Sigmoid colon (tissue), 7 donors: ENCODE measurements around the gene DCK. TPM values are rescaled to one million over a fixed set of nuclear protein-coding genes. Genes with fewer than 3 reads are reported as not detected.
"Not testable (repeated sequence)": the region's sequence is repeated elsewhere in the genome, so short reads cannot be mapped to it uniquely, and the experiment has no call there.

Source experiments
- DNase-seq: peaks from one replicate; pipeline ENCODE4 v3.0.0-alpha.2; 2019
- H3K27ac ChIP-seq, 4 donors: fragments of 200-600 bp; sonication (generic); one replicate each; pipeline ENCODE4 v1.5.1; 2016 to 2019; ENCODE audit warnings: mild to moderate bottlenecking in 1 of 4
- H3K27me3 ChIP-seq, 3 donors: fragments of 200-600 bp; sonication (generic); one replicate each; pipeline ENCODE4 v1.5.1; 2019; ENCODE audit warnings: mild to moderate bottlenecking in 1 of 3
- H3K36me3 ChIP-seq, 4 donors: fragments of 200-600 bp; sonication (generic); one replicate each; pipeline ENCODE4 v1.5.1; 2016 to 2019
- H3K4me1 ChIP-seq, 4 donors: fragments of 200-600 bp; sonication (generic); one replicate each; pipeline ENCODE4 v1.5.1; 2017 to 2019
- H3K4me3 ChIP-seq, 4 donors: fragments of 200-600 bp; sonication (generic); one replicate each; pipeline ENCODE4 v1.5.1; 2017 to 2019; ENCODE audit warnings: mild to moderate bottlenecking in 2 of 4, moderate library complexity in 1 of 4
- H3K9me3 ChIP-seq, 4 donors: fragments of 200-600 bp in 3 of 4; sonication (generic) in 3 of 4; one replicate each; pipeline versions ENCODE4 v1.5.1 to v1.6.1; 2013 to 2019
- CTCF ChIP-seq, 4 experiments: fragments of 450-650 bp in 3 of 4; fragments of 200-600 bp in 1 of 4; IDR thresholded peaks; one replicate each; pipeline ENCODE4 v1.5.1; 2016 to 2019; ENCODE audit warnings: antibody characterized with exemption in 4 of 4, mild to moderate bottlenecking in 3 of 4, moderate library complexity in 2 of 4
- EP300 ChIP-seq, 4 donors: sonication (generic); formaldehyde crosslinking; IDR thresholded peaks; one replicate each; pipeline ENCODE4 v1.6.1; 2017; ENCODE audit warnings: antibody characterized with exemption in 4 of 4
- POLR2A ChIP-seq, 2 donors: fragments of 450-650 bp; IDR thresholded peaks; one replicate each; pipeline ENCODE4 v1.6.1; 2016; ENCODE audit warnings: antibody characterized with exemption in 2 of 2, mild to moderate bottlenecking in 2 of 2, moderate library complexity in 2 of 2
- POLR2AphosphoS5 ChIP-seq, 4 donors: sonication (generic); formaldehyde crosslinking; IDR thresholded peaks; one replicate each; pipeline ENCODE4 v1.6.1; 2017; ENCODE audit warnings: antibody characterized with exemption in 4 of 4
- WGBS, 2 donors: extraction: QIAGEN DNeasy Blood & Tissue Kit; methylation state at CpG; one replicate each; pipeline ENCODE4 v1.1.7; 2013; 5-methylcytosine and 5-hydroxymethylcytosine counted together
- intact Hi-C: fragments of 100-400 bp; cut with DNase I; formaldehyde crosslinking; loops from one replicate; pipeline ENCODE4 v1.15.1; 2023
- polyA plus RNA-seq, 3 donors: library from polyadenylated mRNA; stranded (reverse); fragments of 200-250 nt; gene quantifications; one replicate each; pipeline ENCODE4 v1.2.3, GENCODE V29; 2013
- total RNA-seq, 4 donors: library from RNA; depleted of rRNA; stranded (reverse); fragments of >200 nt; gene quantifications; one replicate each; pipeline ENCODE4 v1.1.0, GENCODE V29; 2016
- donor health status: healthy with polysubstance abuse.
- donor health status: Bipolar disorder and iron deficiency.
- donor health status: healthy.

DCK gene
- total and polyA plus RNA-seq, 7 donors = 10.0 to 26.0 (median 17.3) TPM

GRCh38 chr4:71049395-71049794 is 55.9 kb downstream of the DCK start:
- H3K9me3 ChIP-seq = no peaks in the 10 kb centered on the region
- H3K27ac ChIP-seq = no peak overlapping the region
- no peak for DNase-seq
- intact Hi-C loops = no loop called here
- TF ChIP-seq EP300 (IDR thresholded peaks at IDR 0.05) = no peak
- TF ChIP-seq CTCF (IDR thresholded peaks at IDR 0.05) = no peak
- no peak for TF ChIP-seq POLR2A (IDR thresholded peaks at IDR 0.05)
- no peak for TF ChIP-seq POLR2AphosphoS5 (IDR thresholded peaks at IDR 0.05)
- no peaks in the 10 kb centered on the region for H3K27me3 ChIP-seq
- 84 to 85% methylated on average over 5 of the region's 5 CpGs for WGBS, 2 donors
- no peak overlapping the region for H3K4me3 ChIP-seq
- H3K4me1 ChIP-seq = no peaks in the 10 kb centered on the region
- no peaks in the 10 kb centered on the region for H3K36me3 ChIP-seq

- intact Hi-C loops = no loop called here
- no peak overlapping the region for H3K27ac ChIP-seq
- H3K9me3 ChIP-seq = no peaks in the 10 kb centered on the region
- H3K27me3 ChIP-seq = no peaks in the 10 kb centered on the region
- no peak for TF ChIP-seq EP300 (IDR thresholded peaks at IDR 0.05)
- TF ChIP-seq CTCF (IDR thresholded peaks at IDR 0.05) = no peak
- no peak for TF ChIP-seq POLR2AphosphoS5 (IDR thresholded peaks at IDR 0.05)
- no peak for TF ChIP-seq POLR2A (IDR thresholded peaks at IDR 0.05)
- no peak overlapping the region for H3K4me3 ChIP-seq
- 97% methylated on average over 1 of the region's 1 CpG for WGBS, 2 donors
- H3K4me1 ChIP-seq = no peaks in the 10 kb centered on the region
- no peaks in the 10 kb centered on the region for H3K36me3 ChIP-seq
- DNase-seq = no peak
Observed at GRCh38 chr4:71050809-71051208, 57.4 kb downstream of the DCK start.

- no peak overlapping the region for H3K4me3 ChIP-seq
- H3K9me3 ChIP-seq = no peaks in the 10 kb centered on the region
- no peaks in the 10 kb centered on the region for H3K36me3 ChIP-seq
- intact Hi-C loops = no loop called here
- H3K4me1 ChIP-seq = no peaks in the 10 kb centered on the region
- H3K27ac ChIP-seq = no peak overlapping the region
- DNase-seq = no peak
- H3K27me3 ChIP-seq = no peaks in the 10 kb centered on the region
- WGBS, 2 donors = 60 to 78% methylated on average over 7 of the region's 7 CpGs
- TF ChIP-seq POLR2AphosphoS5 (IDR thresholded peaks at IDR 0.05) (no peak), EP300 (IDR thresholded peaks at IDR 0.05) (no peak)
Observed at GRCh38 chr4:71052034-71052433, 58.6 kb downstream of the DCK start.

- TF ChIP-seq POLR2A (IDR thresholded peaks at IDR 0.05) = no peak
- TF ChIP-seq CTCF (IDR thresholded peaks at IDR 0.05) = no peak
- TF ChIP-seq EP300 (IDR thresholded peaks at IDR 0.05) = no peak
- TF ChIP-seq POLR2AphosphoS5 (IDR thresholded peaks at IDR 0.05) = no peak
- no peaks in the 10 kb centered on the region for H3K4me1 ChIP-seq
- no peak overlapping the region for H3K27ac ChIP-seq
- H3K36me3 ChIP-seq = no peaks in the 10 kb centered on the region
- no peaks in the 10 kb centered on the region for H3K9me3 ChIP-seq
- no peak overlapping the region for H3K4me3 ChIP-seq
- 72 to 76% methylated on average over 2 of the region's 2 CpGs for WGBS, 2 donors
- intact Hi-C loops = no loop called here
- no peaks in the 10 kb centered on the region for H3K27me3 ChIP-seq
- no peak for DNase-seq
Observed at GRCh38 chr4:71052716-71053115, 59.3 kb downstream of the DCK start.

GRCh38 chr4:71053613-71054012 is 60.2 kb downstream of the DCK start:
- DNase-seq, H3K9me3 ChIP-seq, H3K4me3 ChIP-seq, H3K4me1 ChIP-seq, intact Hi-C loops, H3K36me3 ChIP-seq, H3K27ac ChIP-seq, H3K27me3 ChIP-seq: not testable (repeated sequence)
- WGBS, 2 donors = no CpG with 5 or more reads among the region's 1 CpG

- H3K27me3 ChIP-seq, H3K27ac ChIP-seq, H3K4me1 ChIP-seq, H3K36me3 ChIP-seq, intact Hi-C loops, H3K4me3 ChIP-seq, H3K9me3 ChIP-seq, DNase-seq: not testable (repeated sequence)
- 57 to 83% methylated on average over 12 to 16 of the region's 16 CpGs for WGBS, 2 donors
Observed at GRCh38 chr4:71059573-71059972, 66.1 kb downstream of the DCK start.
